HL-60 (cell line): ENCODE results near the gene ROGDI.

Experiments used
- DNase-seq, 2 experiments: peaks; one replicate each; pipeline ENCODE4 v3.0.0-alpha.2; 2010 to 2020; ENCODE audit warnings: low read depth in 1 of 2, low spot score in 1 of 2
- H3K27ac ChIP-seq: fragments of 250-450 bp; sonication (Bioruptor Pico); replicated peaks from 2 replicates; pipeline ENCODE4 v1.5.1; 2020; ENCODE audit warnings: mild to moderate bottlenecking, moderate library complexity
- H3K27me3 ChIP-seq: fragments of 250-450 bp; sonication (Bioruptor Pico); 2 replicates; pipeline ENCODE4 v1.5.1; 2021; ENCODE audit warnings: mild to moderate bottlenecking, moderate library complexity; ENCODE audit not compliant: insufficient read depth, poor library complexity, severe bottlenecking
- H3K4me3 ChIP-seq: replicated peaks from 2 replicates; pipeline ENCODE4 v1.5.1; 2011; ENCODE audit warnings: mild to moderate bottlenecking, control low read depth, low read length; ENCODE audit not compliant: insufficient read depth
- CTCF ChIP-seq: IDR thresholded peaks from one replicate; pipeline ENCODE4 v1.5.1; 2011; ENCODE audit warnings: low read length, control low read depth, inconsistent platforms; ENCODE audit not compliant: insufficient read depth
- GABPA ChIP-seq: IDR thresholded peaks from 2 replicates; pipeline ENCODE4 v1.6.1; 2012; ENCODE audit warnings: low read depth
- POLR2AphosphoS5 ChIP-seq: IDR thresholded peaks from 2 replicates; pipeline ENCODE4 v1.6.1; 2012; ENCODE audit warnings: low read depth
- REST ChIP-seq: IDR thresholded peaks from 2 replicates; pipeline ENCODE4 v1.6.1; 2012; ENCODE audit warnings: low read depth; ENCODE audit not compliant: insufficient replicate concordance
- SPI1 ChIP-seq: IDR thresholded peaks from 2 replicates; pipeline ENCODE4 v1.6.1; 2012; ENCODE audit warnings: low read depth, mild to moderate bottlenecking, borderline replicate concordance

The ROGDI gene

GRCh38 chr16:4772351-4772750 is 30.1 kb downstream of the ROGDI start:
- Histone ChIP-seq H3K4me3 (no peak overlapping the region), H3K27ac (no peak overlapping the region), H3K27me3 (no peaks in the 10 kb centered on the region)
- no peak for DNase-seq
- TF ChIP-seq CTCF, result no peak
- no peak for TF ChIP-seq GABPA
- no peak for TF ChIP-seq REST
- TF ChIP-seq SPI1, result no peak
- no peak for TF ChIP-seq POLR2AphosphoS5

- Histone ChIP-seq H3K27me3 (no peaks in the 10 kb centered on the region), H3K4me3 (no peak overlapping the region), H3K27ac (no peak overlapping the region)
- no peak for TF ChIP-seq GABPA
- TF ChIP-seq SPI1, result no peak
- no peak for TF ChIP-seq CTCF
- no peak for TF ChIP-seq REST
- no peak for TF ChIP-seq POLR2AphosphoS5
- no peak for DNase-seq
Observed at GRCh38 chr16:4771646-4772045, 30.8 kb downstream of the ROGDI start.

DNA sequence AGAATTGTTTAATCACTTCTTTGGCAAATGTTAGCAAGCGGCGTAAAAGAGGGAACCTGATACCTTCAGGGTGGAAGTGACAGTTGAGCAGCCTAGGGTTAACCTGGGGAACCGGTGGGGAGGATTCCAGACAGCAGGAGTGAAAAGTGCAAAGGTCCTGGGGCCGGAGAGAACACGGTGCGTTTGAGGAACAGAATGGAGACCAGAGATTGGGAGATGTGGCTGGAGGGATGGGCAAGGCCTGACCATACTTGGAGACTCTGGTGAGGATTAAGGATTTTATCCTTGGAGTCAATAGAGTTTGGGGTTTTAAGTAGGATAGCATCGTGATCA is 33.2 kb downstream of the ROGDI start:
- Histone ChIP-seq H3K27me3 (no peaks in the 10 kb centered on the region), H3K4me3 (no peak overlapping the region), H3K27ac (peak overlapping the region; percentile 62)
- DNase-seq, result no peak
- TF ChIP-seq SPI1, result no peak
- TF ChIP-seq GABPA, result no peak
- no peak for TF ChIP-seq CTCF
- TF ChIP-seq REST, result no peak
- no peak for TF ChIP-seq POLR2AphosphoS5
